ENCODE measurements around the gene PILRA. TPM values are rescaled to one million over a fixed set of nuclear protein-coding genes. Genes with fewer than 3 reads are reported as not detected.
A peak's percentile ranks its signal among the peaks of the same experiment; 100 is the strongest.

The PILRA gene
- total and polyA plus RNA-seq, 2 of the 13 experiments (the other 11 are each of a cell fraction or from before 2014, with no cell fraction given) = 0.13 to 1.3 TPM

DNA sequence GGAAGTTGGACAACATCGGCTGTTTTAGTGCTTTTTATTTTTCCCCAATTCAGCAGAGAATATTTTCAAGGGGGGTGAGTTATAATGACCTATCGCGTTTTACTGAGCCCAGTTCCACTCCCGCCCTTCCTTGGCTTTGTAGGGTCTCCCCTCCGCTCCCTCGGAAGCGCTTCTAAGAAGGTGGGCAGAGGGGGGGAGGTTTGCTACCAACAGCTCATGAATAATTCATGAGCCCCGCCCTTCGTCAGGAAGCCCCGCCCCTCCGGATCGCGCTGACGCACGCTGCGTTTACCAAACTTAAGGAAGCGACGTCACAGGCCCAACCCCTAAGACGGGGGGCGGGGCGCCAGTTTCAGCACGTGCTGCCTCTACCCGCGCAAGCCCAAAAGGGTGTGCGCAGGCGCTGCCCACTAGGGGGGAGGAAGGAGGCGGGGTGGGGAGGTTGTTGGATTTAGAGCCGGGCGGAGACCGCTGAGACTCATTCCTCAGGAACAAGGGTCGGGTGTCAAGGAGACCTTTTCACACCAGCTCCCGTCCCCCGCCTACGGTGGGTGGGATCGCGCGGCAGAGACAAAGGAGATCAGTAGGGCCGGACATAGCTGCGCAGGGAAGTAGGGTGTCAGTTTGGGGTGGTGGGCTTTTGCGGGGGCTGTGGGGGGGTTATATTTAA, 55.8 kb downstream of the PILRA start (continued):
- TF ChIP-seq PCBP1 (IDR thresholded peaks at IDR 0.05; ENCODE audit: borderline replicate concordance, low read depth, low read length) (no peak; the same call in 1 of the 2 replicates), TGIF2 (CRISPR knock-in tag; IDR thresholded peaks at IDR 0.05) (0 out of 2 replicates have a peak, but pooled peaks have one; percentile 24), ZNF589 (CRISPR knock-in tag; conservative IDR thresholded peaks at IDR 0.05) (peak; percentile 84; the same call in 1 of the 2 replicates), ARNT2 (CRISPR knock-in tag; IDR thresholded peaks at IDR 0.05; ENCODE audit: low read depth) (no peak; the same call in none of the 2 replicates), ZSCAN31 (CRISPR knock-in tag; IDR thresholded peaks at IDR 0.05; ENCODE audit: low read depth) (no peak), ZBTB44 (CRISPR knock-in tag; IDR thresholded peaks at IDR 0.05) (no peak), ZFP62 (CRISPR knock-in tag; IDR thresholded peaks at IDR 0.05) (no peak), MED13 (CRISPR knock-in tag; IDR thresholded peaks at IDR 0.05) (no peak), MLX (CRISPR knock-in tag; IDR thresholded peaks at IDR 0.05) (peak; percentile 40; the same call in 1 of the 2 replicates), ZBTB4 (CRISPR knock-in tag; IDR thresholded peaks at IDR 0.05; ENCODE audit: borderline replicate concordance) (0 out of 2 replicates have a peak, but pooled peaks have one; percentile 5), TRIM22 (IDR thresholded peaks at IDR 0.05) (no peak), ZNF30 (CRISPR knock-in tag; IDR thresholded peaks at IDR 0.05) (no peak), GTF2F1 (IDR thresholded peaks at IDR 0.05; ENCODE audit: low read length) (0 out of 2 replicates have a peak, but pooled peaks have one; percentile 41), IKZF5 (CRISPR knock-in tag; IDR thresholded peaks at IDR 0.05) (no peak; the same call in 1 of the 2 replicates), FOXK1 (CRISPR knock-in tag; IDR thresholded peaks at IDR 0.05; ENCODE audit: borderline replicate concordance, low read depth) (peak; percentile 54; the same call in 1 of the 2 replicates), PRPF4 (IDR thresholded peaks at IDR 0.05; ENCODE audit: low read depth, low read length, poor library complexity, severe bottlenecking) (no peak), ZNF792 (CRISPR knock-in tag; IDR thresholded peaks at IDR 0.05) (peak; percentile 37; the same call in 1 of the 2 replicates)

All from HepG2 (cell line).